Suprapubic skin (tissue), 4 donors: Measurements from ENCODE around the gene LPCAT1. TPM values are rescaled to one million over a fixed set of nuclear protein-coding genes. Genes with fewer than 3 reads are reported as not detected.
A peak's percentile ranks its signal among the peaks of the same experiment; 100 is the strongest.

Experiments used
- DNase-seq, 2 donors: peaks; one replicate each; pipeline ENCODE4 v3.0.0-alpha.2; 2019; ENCODE audit warnings: low spot score in 2 of 2
- H3K27ac ChIP-seq: fragments of 200-600 bp; sonication (generic); one replicate; pipeline ENCODE4 v1.5.1; 2019
- H3K27me3 ChIP-seq: fragments of 200-600 bp; sonication (generic); one replicate; pipeline ENCODE4 v1.5.1; 2019
- H3K36me3 ChIP-seq: fragments of 200-600 bp; sonication (generic); one replicate; pipeline ENCODE4 v1.5.1; 2019
- H3K4me1 ChIP-seq: fragments of 200-600 bp; sonication (generic); one replicate; pipeline ENCODE4 v1.5.1; 2019
- H3K4me3 ChIP-seq: fragments of 200-600 bp; sonication (generic); one replicate; pipeline ENCODE4 v1.5.1; 2019; ENCODE audit warnings: mild to moderate bottlenecking
- H3K9me3 ChIP-seq: fragments of 200-600 bp; sonication (generic); one replicate; pipeline ENCODE4 v1.5.1; 2019
- EP300 ChIP-seq: sonication (generic); formaldehyde crosslinking; IDR thresholded peaks from one replicate; pipeline ENCODE4 v1.6.1; 2017; ENCODE audit warnings: antibody characterized with exemption
- POLR2A ChIP-seq, 2 donors: fragments of 450-650 bp; IDR thresholded peaks; one replicate each; pipeline ENCODE4 v1.6.1; 2017; ENCODE audit warnings: antibody characterized with exemption in 2 of 2, mild to moderate bottlenecking in 2 of 2, moderate library complexity in 2 of 2
- POLR2AphosphoS5 ChIP-seq, 3 donors: sonication (generic); formaldehyde crosslinking; IDR thresholded peaks; one replicate each; pipeline ENCODE4 v1.6.1; 2017; ENCODE audit warnings: antibody characterized with exemption in 3 of 3
- WGBS: methylation state at CpG from one replicate; pipeline ENCODE4 v1.1.5; 2018; 5-methylcytosine and 5-hydroxymethylcytosine counted together
- total RNA-seq, 4 donors: library from RNA; depleted of rRNA; stranded (reverse); fragments of >200 nt; gene quantifications; one replicate each; pipeline ENCODE4 v1.1.0, GENCODE V29; 2016
- TF ChIP-seq, protein P1 (sequence below), 2 donors: fragments of 200-600 bp in 1 of 2; fragments of 450-650 bp in 1 of 2; sonication (generic) in 1 of 2; IDR thresholded peaks; one replicate each; pipeline ENCODE4 v1.5.1; 2016 to 2019; ENCODE audit warnings: antibody characterized with exemption in 2 of 2, mild to moderate bottlenecking in 1 of 2, moderate library complexity in 1 of 2

LPCAT1 gene
- total RNA-seq, 4 donors from 2014 or later, result 11.3 to 21.0 (median 13.8) TPM

DNA sequence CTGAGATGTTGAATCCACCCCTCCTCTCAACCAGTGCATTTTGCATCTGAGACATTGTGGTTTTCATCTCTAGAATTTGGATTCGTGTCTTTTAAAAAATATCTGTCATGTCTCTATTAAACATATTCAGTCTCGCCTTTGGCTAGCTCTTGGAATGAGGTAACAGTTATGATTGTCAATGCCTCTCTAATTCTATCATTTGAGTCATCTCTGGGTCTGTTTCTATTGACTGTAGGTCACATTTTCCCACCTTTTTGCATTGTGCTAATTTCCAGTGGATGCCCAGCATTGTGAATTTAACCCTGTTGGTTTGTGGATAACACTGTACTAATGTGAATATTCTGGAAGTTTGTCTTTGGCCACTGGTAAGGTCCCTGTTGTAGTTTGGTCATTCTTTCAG is 70.1 kb downstream of the LPCAT1 start:
- Histone ChIP-seq H3K27me3 (no peaks in the 10 kb centered on the region), H3K27ac (no peak overlapping the region), H3K36me3 (no peaks in the 10 kb centered on the region), H3K9me3 (peaks cover 24% of the 10 kb centered on the region), H3K4me1 (no peaks in the 10 kb centered on the region), H3K4me3 (no peak overlapping the region)
- TF ChIP-seq, protein P1, sequence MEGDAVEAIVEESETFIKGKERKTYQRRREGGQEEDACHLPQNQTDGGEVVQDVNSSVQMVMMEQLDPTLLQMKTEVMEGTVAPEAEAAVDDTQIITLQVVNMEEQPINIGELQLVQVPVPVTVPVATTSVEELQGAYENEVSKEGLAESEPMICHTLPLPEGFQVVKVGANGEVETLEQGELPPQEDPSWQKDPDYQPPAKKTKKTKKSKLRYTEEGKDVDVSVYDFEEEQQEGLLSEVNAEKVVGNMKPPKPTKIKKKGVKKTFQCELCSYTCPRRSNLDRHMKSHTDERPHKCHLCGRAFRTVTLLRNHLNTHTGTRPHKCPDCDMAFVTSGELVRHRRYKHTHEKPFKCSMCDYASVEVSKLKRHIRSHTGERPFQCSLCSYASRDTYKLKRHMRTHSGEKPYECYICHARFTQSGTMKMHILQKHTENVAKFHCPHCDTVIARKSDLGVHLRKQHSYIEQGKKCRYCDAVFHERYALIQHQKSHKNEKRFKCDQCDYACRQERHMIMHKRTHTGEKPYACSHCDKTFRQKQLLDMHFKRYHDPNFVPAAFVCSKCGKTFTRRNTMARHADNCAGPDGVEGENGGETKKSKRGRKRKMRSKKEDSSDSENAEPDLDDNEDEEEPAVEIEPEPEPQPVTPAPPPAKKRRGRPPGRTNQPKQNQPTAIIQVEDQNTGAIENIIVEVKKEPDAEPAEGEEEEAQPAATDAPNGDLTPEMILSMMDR (IDR thresholded peaks at IDR 0.05), result no peak
- no peak for TF ChIP-seq POLR2AphosphoS5 (IDR thresholded peaks at IDR 0.05)
- no peak for TF ChIP-seq POLR2A (IDR thresholded peaks at IDR 0.05)
- no peak for TF ChIP-seq EP300
- 81% methylated on average over 2 of the region's 2 CpGs for WGBS
- no peak for DNase-seq

DNA sequence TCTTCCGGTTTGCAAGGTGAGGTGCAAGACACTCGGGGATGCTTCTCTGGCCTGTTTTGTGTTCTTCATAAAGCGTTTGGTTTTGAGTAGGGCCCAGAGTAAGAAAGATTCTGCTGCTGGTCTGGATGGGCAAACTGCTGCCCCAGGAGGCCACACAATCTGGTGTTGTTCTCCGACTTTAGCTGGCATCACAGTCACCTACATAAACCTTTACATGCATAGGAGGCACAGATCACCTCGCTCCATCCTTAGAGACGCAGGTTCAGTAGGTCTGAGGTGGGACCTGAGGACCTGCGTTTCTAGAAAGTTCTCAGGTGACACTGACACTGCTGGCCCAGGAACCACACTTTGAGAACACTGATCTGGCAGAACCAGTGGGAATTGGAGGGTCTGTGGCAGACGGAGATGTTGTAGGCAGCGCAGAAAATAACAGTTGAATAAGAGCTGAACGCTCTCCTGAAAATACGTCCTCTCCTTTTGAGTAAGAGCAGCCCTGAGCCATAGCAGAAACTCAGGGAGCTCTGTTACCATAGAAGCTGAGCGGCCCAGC is 74.6 kb downstream of the LPCAT1 start:
- no peak overlapping the region for H3K4me3 ChIP-seq
- 93% methylated on average over 12 of the region's 12 CpGs for WGBS

DNA sequence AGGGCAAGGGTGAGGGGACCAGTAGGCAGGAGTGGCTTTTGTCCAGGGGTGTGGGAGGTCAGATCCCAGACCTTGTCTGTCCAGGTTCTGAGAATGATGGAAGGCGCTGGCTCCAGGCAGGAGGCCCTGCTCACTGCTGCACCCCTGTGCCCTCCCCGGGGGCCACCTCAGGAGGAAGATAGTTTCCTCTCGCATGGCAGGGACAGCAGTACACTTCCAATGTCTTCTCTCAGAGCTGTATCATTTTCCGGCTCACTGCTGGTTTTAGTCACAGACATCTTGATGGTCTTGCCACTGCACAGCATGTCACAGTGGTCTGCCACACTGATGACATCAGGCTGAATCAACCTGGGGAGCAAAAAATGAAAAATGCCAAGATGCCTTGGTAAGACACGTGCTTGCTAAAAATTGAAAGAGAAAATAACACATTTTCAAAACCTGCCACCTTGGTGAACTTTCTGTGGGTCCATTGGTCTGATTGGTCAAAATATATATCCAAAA is 75.2 kb downstream of the LPCAT1 start:
- TF ChIP-seq POLR2A (IDR thresholded peaks at IDR 0.05) (no peak), EP300 (no peak), POLR2AphosphoS5 (IDR thresholded peaks at IDR 0.05) (no peak)
- TF ChIP-seq, protein P1 (IDR thresholded peaks at IDR 0.05), result no peak
- Histone ChIP-seq H3K27me3 (peaks cover 45% of the 10 kb centered on the region), H3K9me3 (peaks cover 4% of the 10 kb centered on the region), H3K27ac (no peak overlapping the region), H3K4me3 (no peak overlapping the region), H3K4me1 (peaks cover 19% of the 10 kb centered on the region), H3K36me3 (no peaks in the 10 kb centered on the region)
- WGBS, result 67% methylated on average over 5 of the region's 5 CpGs
- DNase-seq, result peak in 1 of 2 donors; percentile 72

More for the DNA sequence above, 74.6 kb downstream of the LPCAT1 start:
- peaks cover 19% of the 10 kb centered on the region for H3K4me1 ChIP-seq
- no peak for TF ChIP-seq POLR2A (IDR thresholded peaks at IDR 0.05)
- TF ChIP-seq, protein P1 (IDR thresholded peaks at IDR 0.05), result no peak
- TF ChIP-seq POLR2AphosphoS5 (IDR thresholded peaks at IDR 0.05), result no peak
- TF ChIP-seq EP300, result no peak
- H3K36me3 ChIP-seq, result no peaks in the 10 kb centered on the region
- no peak overlapping the region for H3K27ac ChIP-seq
- peaks cover 5% of the 10 kb centered on the region for H3K9me3 ChIP-seq
- H3K27me3 ChIP-seq, result peaks cover 39% of the 10 kb centered on the region
- DNase-seq, result peak in 1 of 2 donors; percentile 62

- peaks cover 53% of the 10 kb centered on the region for H3K27me3 ChIP-seq
- DNase-seq, result peak in 1 of 2 donors; percentile 60
- no peaks in the 10 kb centered on the region for H3K36me3 ChIP-seq
- no peak overlapping the region for H3K27ac ChIP-seq
- no peaks in the 10 kb centered on the region for H3K9me3 ChIP-seq
- no peak overlapping the region for H3K4me3 ChIP-seq
- WGBS, result 73% methylated on average over 8 of the region's 16 CpGs
- TF ChIP-seq, protein P1 (IDR thresholded peaks at IDR 0.05), result no peak
- TF ChIP-seq EP300 (no peak), POLR2A (IDR thresholded peaks at IDR 0.05) (no peak), POLR2AphosphoS5 (IDR thresholded peaks at IDR 0.05) (no peak)
- H3K4me1 ChIP-seq, result peaks cover 19% of the 10 kb centered on the region
Measured at GRCh38 chr5:1447671-1448361, 75.9 kb downstream of the LPCAT1 start.

DNA sequence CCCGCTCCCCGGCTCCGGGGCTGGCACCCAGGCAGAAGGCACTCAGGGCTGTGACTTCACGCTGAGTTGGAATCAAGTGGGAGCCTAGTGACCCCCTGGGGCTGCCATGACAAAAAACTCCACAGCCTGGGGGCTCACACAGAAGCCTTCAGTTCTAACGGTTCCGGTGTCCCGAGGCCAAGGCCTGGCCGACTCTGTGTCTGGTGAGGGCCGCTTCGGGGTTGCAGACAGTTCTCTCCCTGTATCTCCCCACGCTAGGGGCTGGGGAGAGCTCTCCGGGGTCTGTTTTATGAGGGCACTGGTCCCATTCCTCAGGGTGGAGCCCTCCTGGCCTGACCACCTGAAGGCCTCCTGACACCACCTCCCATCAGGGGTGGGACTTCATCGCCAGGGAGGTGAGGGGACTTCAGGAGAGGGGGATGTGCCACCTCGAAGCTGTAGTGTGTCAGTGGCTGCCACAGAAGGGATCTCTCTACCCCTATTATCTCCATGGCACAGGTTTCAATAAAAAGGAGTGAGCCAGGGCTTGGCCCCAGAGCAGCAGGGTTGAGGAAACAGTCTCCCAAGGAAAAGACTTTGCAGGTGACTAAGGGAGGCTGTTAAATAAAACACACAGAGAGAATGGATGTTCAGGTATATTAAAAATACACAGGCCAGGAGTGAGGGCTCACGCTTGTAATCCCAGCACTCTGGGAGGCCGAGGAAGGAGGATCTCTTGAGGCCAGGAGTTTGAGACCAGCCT is 77.0 kb downstream of the LPCAT1 start:
- Histone ChIP-seq H3K4me3 (peak overlapping the region; percentile 34), H3K27ac (no peak overlapping the region), H3K27me3 (peaks cover 63% of the 10 kb centered on the region), H3K9me3 (no peaks in the 10 kb centered on the region), H3K4me1 (peaks cover 19% of the 10 kb centered on the region), H3K36me3 (no peaks in the 10 kb centered on the region)
- peak in 1 of 2 donors; percentile 76 for DNase-seq
- TF ChIP-seq EP300 (no peak), POLR2AphosphoS5 (IDR thresholded peaks at IDR 0.05) (no peak), POLR2A (IDR thresholded peaks at IDR 0.05) (no peak)
- TF ChIP-seq, protein P1 (IDR thresholded peaks at IDR 0.05), result no peak
- 73% methylated on average over 4 of the region's 16 CpGs for WGBS
